Epithelial cell of esophagus (primary cell): ENCODE measurements around the gene SLC35F5.

Experiments
- DNase-seq: peaks from one replicate; pipeline ENCODE4 v3.0.0; 2010; ENCODE audit warnings: low read depth
- H3K4me3 ChIP-seq: 2 replicates; pipeline ENCODE4 v1.5.1; 2011; ENCODE audit warnings: mild to moderate bottlenecking, low read length, control low read depth
- TF ChIP-seq, protein P1 (sequence below): IDR thresholded peaks from 2 replicates; pipeline ENCODE4 v1.5.1; 2011; ENCODE audit warnings: low read depth, mild to moderate bottlenecking, low read length, control low read depth, inconsistent platforms; ENCODE audit not compliant: insufficient read depth; ENCODE audit errors: missing control alignments

Gene SLC35F5

DNA sequence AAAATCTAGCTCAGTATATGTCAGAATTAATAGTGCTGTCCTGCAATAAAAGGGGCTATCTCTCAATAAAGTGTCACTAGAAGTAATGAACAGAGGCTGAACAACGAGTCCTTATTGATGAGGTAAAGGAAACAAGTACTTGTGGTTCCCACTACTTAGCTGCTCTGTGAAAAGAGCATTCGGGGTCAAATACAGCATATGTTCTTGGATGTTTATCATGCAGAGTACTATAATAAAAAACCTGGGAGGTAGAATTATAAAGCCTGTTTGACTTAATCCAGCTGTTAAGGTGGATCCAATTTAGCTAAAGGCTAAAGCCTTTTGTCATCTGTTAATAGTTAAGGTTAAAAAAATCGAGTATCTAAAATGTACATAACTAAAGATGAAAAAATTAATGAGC is 32.4 kb downstream of the SLC35F5 start:
- no peak for DNase-seq
- no peak overlapping the region for H3K4me3 ChIP-seq
- TF ChIP-seq, protein P1, sequence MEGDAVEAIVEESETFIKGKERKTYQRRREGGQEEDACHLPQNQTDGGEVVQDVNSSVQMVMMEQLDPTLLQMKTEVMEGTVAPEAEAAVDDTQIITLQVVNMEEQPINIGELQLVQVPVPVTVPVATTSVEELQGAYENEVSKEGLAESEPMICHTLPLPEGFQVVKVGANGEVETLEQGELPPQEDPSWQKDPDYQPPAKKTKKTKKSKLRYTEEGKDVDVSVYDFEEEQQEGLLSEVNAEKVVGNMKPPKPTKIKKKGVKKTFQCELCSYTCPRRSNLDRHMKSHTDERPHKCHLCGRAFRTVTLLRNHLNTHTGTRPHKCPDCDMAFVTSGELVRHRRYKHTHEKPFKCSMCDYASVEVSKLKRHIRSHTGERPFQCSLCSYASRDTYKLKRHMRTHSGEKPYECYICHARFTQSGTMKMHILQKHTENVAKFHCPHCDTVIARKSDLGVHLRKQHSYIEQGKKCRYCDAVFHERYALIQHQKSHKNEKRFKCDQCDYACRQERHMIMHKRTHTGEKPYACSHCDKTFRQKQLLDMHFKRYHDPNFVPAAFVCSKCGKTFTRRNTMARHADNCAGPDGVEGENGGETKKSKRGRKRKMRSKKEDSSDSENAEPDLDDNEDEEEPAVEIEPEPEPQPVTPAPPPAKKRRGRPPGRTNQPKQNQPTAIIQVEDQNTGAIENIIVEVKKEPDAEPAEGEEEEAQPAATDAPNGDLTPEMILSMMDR, result no peak

DNA sequence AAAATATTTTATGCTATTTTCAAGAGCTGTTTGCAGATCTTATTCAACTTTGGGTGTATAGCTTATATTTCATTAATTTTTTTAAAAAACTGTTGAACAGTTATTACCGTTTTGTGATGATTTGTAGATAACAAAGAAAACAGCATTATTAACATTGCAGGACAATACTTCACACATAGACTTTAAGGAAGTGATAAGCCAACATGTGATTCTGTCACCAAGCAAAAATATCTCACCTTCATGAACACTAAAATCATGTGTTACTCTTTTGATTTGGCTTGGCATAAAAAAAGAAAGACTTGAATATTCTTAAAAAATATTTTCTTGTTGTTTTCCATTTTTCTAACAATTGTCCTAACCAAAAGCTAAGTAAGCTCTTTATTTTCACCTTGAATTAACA is 33.0 kb downstream of the SLC35F5 start:
- no peak for DNase-seq
- TF ChIP-seq, protein P1, result no peak
- H3K4me3 ChIP-seq, result no peak overlapping the region

DNA sequence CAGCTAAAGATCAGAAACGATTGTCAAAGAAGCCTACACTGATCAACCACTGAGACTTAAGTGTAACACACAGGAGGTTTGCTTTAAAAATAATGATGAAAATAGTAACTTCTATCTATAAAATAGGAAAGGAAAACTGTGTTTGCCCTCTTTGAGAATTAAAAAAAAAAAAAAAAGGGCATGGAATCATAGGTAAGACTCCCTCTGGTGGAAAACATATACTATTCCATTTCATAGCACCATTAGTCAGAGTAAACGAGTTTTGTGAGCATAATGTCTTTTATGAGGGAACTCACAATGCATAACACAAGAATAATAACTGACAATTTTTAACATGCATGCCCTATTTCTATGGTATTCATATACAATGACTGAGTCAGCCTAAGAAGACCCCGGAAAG is 36.3 kb downstream of the SLC35F5 start:
- DNase-seq, result peak; percentile 42
- no peak overlapping the region for H3K4me3 ChIP-seq
- TF ChIP-seq, protein P1, result peak; percentile 42

DNA sequence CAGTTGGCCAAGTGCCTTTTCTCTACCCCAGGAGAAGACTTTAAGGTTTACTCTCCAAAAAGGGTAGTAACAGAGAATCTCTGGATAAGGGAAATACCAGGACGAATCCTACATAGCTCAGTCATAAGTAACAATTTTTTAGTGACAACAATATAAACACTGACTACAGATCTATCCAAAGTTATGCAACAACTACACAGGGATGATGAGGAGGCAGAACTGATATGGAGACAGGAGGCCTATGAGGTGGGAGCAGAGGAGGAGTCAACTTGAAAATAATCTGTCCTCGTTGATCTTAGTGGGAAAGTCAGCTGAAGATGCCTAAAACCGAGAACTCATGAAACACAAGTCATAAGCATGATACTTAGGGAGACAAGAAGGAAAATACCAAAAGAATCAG is 40.2 kb downstream of the SLC35F5 start:
- H3K4me3 ChIP-seq, result no peak overlapping the region
- TF ChIP-seq, protein P1, result no peak
- no peak for DNase-seq

DNA sequence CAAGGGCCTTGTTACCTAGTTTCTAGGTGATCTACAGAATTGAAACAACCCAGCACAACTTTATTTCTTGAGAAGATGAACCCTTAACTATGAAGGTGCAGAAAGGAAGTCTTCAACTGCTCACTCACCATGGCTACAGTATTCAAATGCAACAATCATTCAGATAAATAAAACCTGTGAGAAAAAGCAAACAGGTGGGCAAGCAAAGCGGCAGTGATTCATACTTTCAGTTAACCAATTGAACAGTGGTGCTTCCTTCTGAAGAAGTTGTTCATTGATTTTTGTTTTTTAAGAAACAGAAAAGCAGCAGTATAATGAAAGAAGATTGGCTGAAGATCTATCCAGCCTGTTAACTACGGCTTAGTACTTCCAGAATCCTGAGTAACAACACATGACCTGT is 43.5 kb downstream of the SLC35F5 start:
- DNase-seq, result no peak
- no peak overlapping the region for H3K4me3 ChIP-seq
- TF ChIP-seq, protein P1, result no peak

DNA sequence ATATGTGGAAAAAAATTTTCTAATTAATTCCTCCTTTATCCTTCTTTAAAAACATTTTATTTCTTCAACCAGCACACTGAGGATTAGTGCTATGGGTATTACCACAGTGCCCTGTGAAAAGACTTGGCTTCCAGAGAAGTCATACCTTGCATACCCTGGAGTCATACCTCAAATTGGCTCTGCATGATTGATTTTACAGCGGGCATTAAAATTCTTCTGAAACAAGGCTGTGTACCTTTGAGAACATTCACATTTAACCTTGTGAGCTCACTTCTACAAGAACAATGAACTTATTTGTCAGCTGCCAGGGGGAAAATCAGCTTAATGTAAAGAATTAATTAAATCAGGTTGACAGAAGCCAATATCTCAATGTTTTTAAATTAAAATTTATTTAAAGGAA is 44.6 kb downstream of the SLC35F5 start:
- TF ChIP-seq, protein P1, result no peak

DNA sequence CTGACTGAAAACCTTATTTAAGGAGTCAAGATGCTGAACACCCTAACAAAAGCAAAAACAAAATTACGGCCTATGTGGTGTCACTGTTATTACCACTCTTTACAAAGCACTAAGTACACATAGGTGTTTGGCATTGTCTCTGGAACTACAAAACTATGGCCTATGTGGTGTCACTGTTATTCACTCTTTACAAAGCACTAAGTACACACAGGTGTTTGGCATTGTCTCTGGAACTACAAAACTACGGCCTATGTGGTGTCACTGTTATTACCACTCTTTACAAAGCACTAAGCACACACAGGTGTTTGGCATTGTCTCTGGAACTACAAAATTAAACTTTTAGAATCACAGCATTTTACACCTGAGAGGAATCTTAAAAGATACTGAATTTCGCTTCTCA is 47.4 kb downstream of the SLC35F5 start:
- H3K4me3 ChIP-seq, result no peak overlapping the region
- DNase-seq, result no peak
- TF ChIP-seq, protein P1, result no peak

More for the DNA sequence above, 44.6 kb downstream of the SLC35F5 start:
- no peak overlapping the region for H3K4me3 ChIP-seq
- no peak for DNase-seq
